IMR-90 (cell line): ENCODE measurements around the gene TBC1D9. TPM values are rescaled to one million over a fixed set of nuclear protein-coding genes. Genes with fewer than 3 reads are reported as not detected.

ENCODE experiments used
- ATAC-seq: fragments of 200-7000 bp; cut with Tn5 transposase; 2 replicates; pipeline ENCODE4 v1.9.1; 2020; ENCODE audit warnings: low read depth, mild to moderate bottlenecking, moderate library complexity
- BruUV-seq: library from RNA; stranded (reverse); fragments of 400-500 nt; replicated peaks from 2 replicates; lab custom pipeline; 2021; lab: Mats Ljungman, UMichigan
- CTCF ChIA-PET: fragments of 300-600 bp; formaldehyde crosslinking; extraction: SDS; loops from one replicate; lab custom pipeline; 2021; ENCODE audit warnings: antibody characterized with exemption; lab: Yijun Ruan, JAX
- POLR2A ChIA-PET: fragments of 300-600 bp; sonication (Branson Sonifier 250); formaldehyde crosslinking; loops from one replicate; lab custom pipeline; 2022; ENCODE audit warnings: antibody characterized with exemption; ENCODE audit not compliant: unreplicated experiment; lab: Charles Lee
- DNase-seq: peaks from one replicate; pipeline ENCODE4 v3.0.0; 2013
- H2AFZ ChIP-seq: replicated peaks from 2 replicates; pipeline ENCODE3; 2013; ENCODE audit warnings: low read length, mild to moderate bottlenecking; ENCODE audit not compliant: poor library complexity
- H2AK5ac ChIP-seq: 2 replicates; pipeline ENCODE4 v1.6.1; 2013; ENCODE audit warnings: low read depth, low read length, inconsistent platforms
- H2AK9ac ChIP-seq: replicated peaks from 2 replicates; pipeline ENCODE3; 2013; ENCODE audit warnings: mild to moderate bottlenecking, low read depth, low read length, moderate library complexity; ENCODE audit not compliant: poor library complexity
- H2BK120ac ChIP-seq: 2 replicates; pipeline ENCODE4 v1.6.1; 2013; ENCODE audit warnings: low read depth, low read length, inconsistent platforms
- H2BK15ac ChIP-seq: 3 replicates; pipeline ENCODE4 v1.6.1; 2013; ENCODE audit warnings: low read depth, low read length, inconsistent platforms
- H2BK20ac ChIP-seq: 2 replicates; pipeline ENCODE4 v1.6.1; 2013; ENCODE audit warnings: low read depth, mild to moderate bottlenecking, inconsistent platforms, low read length, moderate library complexity
- H2BK5ac ChIP-seq: 2 replicates; pipeline ENCODE4 v1.6.1; 2013; ENCODE audit warnings: mild to moderate bottlenecking, low read depth, low read length, inconsistent platforms; ENCODE audit not compliant: poor library complexity, severe bottlenecking
- H3K14ac ChIP-seq: replicated peaks from 2 replicates; pipeline ENCODE4 v1.6.1; 2013; ENCODE audit warnings: low read depth, low read length, inconsistent platforms
- H3K18ac ChIP-seq: 2 replicates; pipeline ENCODE4 v1.6.1; 2013; ENCODE audit warnings: low read depth, low read length, control low read depth
- H3K23ac ChIP-seq: 2 replicates; pipeline ENCODE4 v1.6.1; 2013; ENCODE audit warnings: low read depth, low read length, inconsistent platforms
- H3K27ac ChIP-seq: 2 replicates; pipeline ENCODE4 v1.5.1; 2013; ENCODE audit warnings: mild to moderate bottlenecking, control low read depth, low read length; ENCODE audit not compliant: insufficient read depth
- H3K27me3 ChIP-seq: 2 replicates; pipeline ENCODE4 v1.6.1; 2013; ENCODE audit warnings: low read length; ENCODE audit not compliant: control insufficient read depth, insufficient read depth
- H3K36me3 ChIP-seq: 2 replicates; pipeline ENCODE4 v1.6.1; 2013; ENCODE audit warnings: low read length, mixed read lengths; ENCODE audit not compliant: control insufficient read depth, insufficient read depth
- H3K4ac ChIP-seq: 2 replicates; pipeline ENCODE4 v1.6.1; 2013; ENCODE audit warnings: low read depth, low read length, inconsistent platforms
- H3K4me1 ChIP-seq: 2 replicates; pipeline ENCODE4 v1.6.1; 2013; ENCODE audit warnings: low read length, mixed read lengths; ENCODE audit not compliant: control insufficient read depth, insufficient read depth
- H3K4me2 ChIP-seq: 2 replicates; pipeline ENCODE4 v1.6.1; 2013; ENCODE audit warnings: low read depth, mild to moderate bottlenecking, control low read depth, low read length, moderate library complexity
- H3K4me3 ChIP-seq: 2 replicates; pipeline ENCODE4 v1.5.1; 2013; ENCODE audit warnings: low read depth, mild to moderate bottlenecking, control low read depth, low read length, moderate library complexity; ENCODE audit not compliant: insufficient read depth
- H3K56ac ChIP-seq: 2 replicates; pipeline ENCODE4 v1.6.1; 2013; ENCODE audit warnings: low read length, inconsistent platforms; ENCODE audit not compliant: insufficient read depth; ENCODE audit errors: extremely low read depth
- H3K79me1 ChIP-seq, 2 experiments: 2 replicates each; pipeline ENCODE4 v1.6.1; 2013; ENCODE audit warnings: low read length in 2 of 2, inconsistent platforms in 1 of 2, low read depth in 1 of 2
- H3K9ac ChIP-seq: 2 replicates; pipeline ENCODE4 v1.6.1; 2013; ENCODE audit warnings: low read depth, low read length, control low read depth
- H3K9me1 ChIP-seq: 2 replicates; pipeline ENCODE4 v1.6.1; 2013; ENCODE audit warnings: low read length, inconsistent platforms; ENCODE audit not compliant: insufficient read depth
- H3K9me3 ChIP-seq: 2 replicates; pipeline ENCODE4 v1.6.1; 2013; ENCODE audit warnings: low read length; ENCODE audit not compliant: control insufficient read depth, insufficient read depth
- H4K20me1 ChIP-seq: 2 replicates; pipeline ENCODE4 v1.6.1; 2013; ENCODE audit warnings: low read length, inconsistent platforms; ENCODE audit not compliant: insufficient read depth
- H4K5ac ChIP-seq: 2 replicates; pipeline ENCODE4 v1.6.1; 2013; ENCODE audit warnings: mild to moderate bottlenecking, low read depth, low read length, control low read depth
- H4K8ac ChIP-seq, 2 experiments: 2 replicates each; pipeline ENCODE4 v1.6.1; 2013; ENCODE audit warnings: low read depth in 2 of 2, low read length in 2 of 2, control low read depth in 1 of 2, inconsistent platforms in 1 of 2
- H4K91ac ChIP-seq: 2 replicates; pipeline ENCODE4 v1.6.1; 2013; ENCODE audit warnings: low read depth, low read length, inconsistent platforms; ENCODE audit not compliant: insufficient read depth
- BHLHE40 ChIP-seq: fragments of 150-350 bp; IDR thresholded peaks from 2 replicates; pipeline ENCODE4 v1.6.1; 2016; ENCODE audit warnings: mild to moderate bottlenecking, low read depth, low read length
- CEBPB ChIP-seq: IDR thresholded peaks from 2 replicates; pipeline ENCODE4 v1.6.1; 2012; ENCODE audit warnings: low read depth, low read length, improper control_type of control experiment
- CHD1 ChIP-seq: IDR thresholded peaks from 2 replicates; pipeline ENCODE4 v1.6.1; 2012; ENCODE audit warnings: low read depth, low read length, improper control_type of control experiment
- CTCF ChIP-seq: conservative IDR thresholded peaks from 2 replicates; pipeline ENCODE4 v1.5.1; 2012; ENCODE audit warnings: mild to moderate bottlenecking, low read depth, low read length, improper control_type of control experiment
- ELK1 ChIP-seq: fragments of 150-350 bp; IDR thresholded peaks from 2 replicates; pipeline ENCODE4 v1.6.1; 2016; ENCODE audit warnings: low read depth, mild to moderate bottlenecking, low read length, moderate library complexity, borderline replicate concordance
- FOS ChIP-seq: fragments of 150-350 bp; IDR thresholded peaks from 2 replicates; pipeline ENCODE4 v1.6.1; 2016; ENCODE audit warnings: low read depth, low read length
- MAFK ChIP-seq: IDR thresholded peaks from 2 replicates; pipeline ENCODE4 v1.6.1; 2012; ENCODE audit warnings: low read depth, low read length, improper control_type of control experiment
- MAZ ChIP-seq: IDR thresholded peaks from 2 replicates; pipeline ENCODE4 v1.6.1; 2012; ENCODE audit warnings: low read depth, mild to moderate bottlenecking, low read length, improper control_type of control experiment, moderate library complexity, borderline replicate concordance
- MXI1 ChIP-seq: IDR thresholded peaks from 2 replicates; pipeline ENCODE4 v1.6.1; 2012; ENCODE audit warnings: low read depth, mild to moderate bottlenecking, low read length, moderate library complexity, borderline replicate concordance
- NFE2L2 ChIP-seq: fragments of 150-350 bp; IDR thresholded peaks from 2 replicates; pipeline ENCODE4 v1.6.1; 2016; ENCODE audit warnings: low read depth, mild to moderate bottlenecking, low read length
- POLR2A ChIP-seq: IDR thresholded peaks from 2 replicates; pipeline ENCODE4 v1.6.1; 2012; ENCODE audit warnings: mild to moderate bottlenecking, low read depth, low read length
- RAD21 ChIP-seq: IDR thresholded peaks from 2 replicates; pipeline ENCODE4 v1.6.1; 2012; ENCODE audit warnings: low read length, improper control_type of control experiment
- RCOR1 ChIP-seq: IDR thresholded peaks from 2 replicates; pipeline ENCODE4 v1.6.1; 2012; ENCODE audit warnings: mild to moderate bottlenecking, low read length, improper control_type of control experiment; ENCODE audit not compliant: insufficient replicate concordance
- RFX5 ChIP-seq: IDR thresholded peaks from 2 replicates; pipeline ENCODE4 v1.8.0; 2012; ENCODE audit warnings: low read depth, mild to moderate bottlenecking, low read length, moderate library complexity
- SMC3 ChIP-seq: fragments of 150-350 bp; IDR thresholded peaks from 2 replicates; pipeline ENCODE4 v1.6.1; 2016; ENCODE audit warnings: low read depth, mild to moderate bottlenecking, antibody characterized with exemption, low read length, moderate library complexity
- USF2 ChIP-seq: fragments of 150-350 bp; IDR thresholded peaks from 2 replicates; pipeline ENCODE4 v1.6.1; 2017; ENCODE audit warnings: mild to moderate bottlenecking, antibody characterized with exemption, low read length, low read depth
- WGBS, 2 experiments: methylation state at CpG; one replicate each; pipeline versions ENCODE4 v1.1.5 to v1.1.7; 2013; ENCODE audit warnings: missing lambda C conversion rate in 2 of 2; ENCODE audit not compliant: insufficient read length in 1 of 2; ENCODE audit errors: extremely low coverage in 2 of 2; 5-methylcytosine and 5-hydroxymethylcytosine counted together
- dilution Hi-C: fragments of 300-500 bp; cut with HindIII; formaldehyde crosslinking; loops from one replicate; pipeline ENCODE4 v1.14.3; 2018; ENCODE audit warnings: low sequenced_read_pairs; ENCODE audit not compliant: unreplicated experiment
- in situ Hi-C: fragments of 300-500 bp; cut with MboI; formaldehyde crosslinking; loops from 3 replicates; pipeline ENCODE4 v1.14.3; 2019; ENCODE audit warnings: low sequenced_read_pairs, inconsistent platforms, mixed read lengths
- intact Hi-C: fragments of 100-400 bp; cut with micrococcal nuclease; formaldehyde crosslinking; loops from 2 replicates; pipeline ENCODE4 v1.10.0; 2022
- polyA plus RNA-seq, 3 experiments: library from polyadenylated mRNA; depleted of rRNA; stranded (reverse); fragments of >200 nt; gene quantifications; 2 replicates each; pipeline ENCODE4 v1.2.3, GENCODE V29; 2012; ENCODE audit warnings: low replicate concordance in 1 of 3
- total RNA-seq: library from RNA; depleted of rRNA; stranded (reverse); fragments of >200 nt; gene quantifications from 2 replicates; pipeline ENCODE4 v1.2.3, GENCODE V29; 2012

The TBC1D9 gene
- total and polyA plus RNA-seq, 2 of the 4 experiments (the other 2 are of a cell fraction) = 11.7 to 15.2 TPM

- DNase-seq (no peak), ATAC-seq (no peak)
- BruUV-seq = no TSS peak
- CTCF ChIA-PET = no interaction called here
- Histone ChIP-seq H3K27me3 (no peaks in the 10 kb centered on the region), H2BK5ac (no peak overlapping the region), H3K4me1 (no peaks in the 10 kb centered on the region), H3K23ac (no peak overlapping the region), H3K14ac (no peak overlapping the region), H3K36me3 (peaks cover 11% of the 10 kb centered on the region), H2BK120ac (no peak overlapping the region), H2AK5ac (no peak overlapping the region), H2BK20ac (no peak overlapping the region), H2BK15ac (no peak overlapping the region), H3K27ac (no peak overlapping the region), H3K4ac (no peak overlapping the region), H3K4me2 (no peak overlapping the region), H4K91ac (no peak overlapping the region), H4K20me1 (no peaks in the 10 kb centered on the region), H3K4me3 (no peak overlapping the region), H4K5ac (no peak overlapping the region), H3K18ac (no peak overlapping the region), H3K9me3 (no peaks in the 10 kb centered on the region), H3K9me1 (peaks cover 2% of the 10 kb centered on the region; the same call in 1 of the 2 replicates), H4K8ac (no peak overlapping the region), H2AFZ (no peak overlapping the region), H3K79me1 (no peaks in the 10 kb centered on the region), H3K9ac (no peak overlapping the region), H3K56ac (no peak overlapping the region), H2AK9ac (no peak overlapping the region)
- intact Hi-C loops (no loop called here), in situ Hi-C loops (no loop called here), dilution Hi-C loops (no loop called here)
- TF ChIP-seq MXI1 (no peak), NFE2L2 (no peak), USF2 (no peak), RFX5 (no peak), RCOR1 (no peak), RAD21 (no peak), SMC3 (no peak), CHD1 (no peak), MAZ (no peak), CEBPB (no peak), MAFK (no peak), CTCF (no peak), BHLHE40 (no peak), FOS (no peak), ELK1 (no peak), POLR2A (no peak)
- WGBS, 2 experiments = 100% methylated on average over 1 of the region's 3 CpGs; no CpG with 5 or more reads in 1 of the 2 experiments
- POLR2A ChIA-PET = no interaction called here
Observed at GRCh38 chr4:140681201-140681600, 75.0 kb downstream of the TBC1D9 start.
